GM12878 (cell line): ENCODE measurements around the gene CYSTM1. TPM values are rescaled to one million over a fixed set of nuclear protein-coding genes. Genes with fewer than 3 reads are reported as not detected.

ENCODE experiments used
- ATAC-seq: fragments of 200-7000 bp; cut with Tn5 transposase; 3 replicates; pipeline ENCODE4 v1.9.1; 2020; ENCODE audit warnings: mild to moderate bottlenecking, moderate library complexity
- BruUV-seq: library from RNA; stranded (reverse); fragments of 400-500 nt; replicated peaks from 2 replicates; lab custom pipeline; 2021; lab: Mats Ljungman, UMichigan
- CTCF ChIA-PET: fragments of 300-600 bp; sonication (Branson Sonifier 250); formaldehyde crosslinking; extraction: SDS; loops from one replicate; lab custom pipeline; 2021; ENCODE audit warnings: inconsistent platforms; lab: Yijun Ruan, JAX
- POLR2A ChIA-PET: fragments of 350-600 bp; formaldehyde crosslinking; extraction: SDS; loops from one replicate; lab custom pipeline; 2021; ENCODE audit warnings: inconsistent platforms; lab: Charles Lee
- RAD21 ChIA-PET: fragments of 300-600 bp; sonication (Branson Sonifier 250); formaldehyde crosslinking; loops from one replicate; lab custom pipeline; 2023; ENCODE audit warnings: antibody characterized with exemption; ENCODE audit not compliant: unreplicated experiment; lab: Charles Lee
- SMC1A ChIA-PET: fragments of 300-600 bp; sonication (Branson Sonifier 250); formaldehyde crosslinking; loops from one replicate; lab custom pipeline; 2023; ENCODE audit not compliant: unreplicated experiment, uncharacterized antibody; lab: Charles Lee
- DNase-seq: peaks from one replicate; pipeline ENCODE4 v3.0.0-alpha.2; 2011; ENCODE audit warnings: low read depth, low spot score
- FAIRE-seq: peaks from 3 replicates; lab custom pipeline; 2011; peaks lifted over from hg19 to GRCh38; lab: Jason Lieb, UNC
- H2AFZ ChIP-seq: 2 replicates; pipeline ENCODE4 v1.6.0; 2011; ENCODE audit warnings: low read depth, low read length, control low read depth; ENCODE audit not compliant: control insufficient read depth
- H3K27ac ChIP-seq: 2 replicates; pipeline ENCODE4 v1.5.1; 2011; ENCODE audit warnings: control low read depth; ENCODE audit not compliant: control insufficient read depth, insufficient read depth
- H3K27me3 ChIP-seq, 2 experiments: replicated peaks in 1 of 2; 2 replicates each; pipeline versions ENCODE4 v1.6.0 to v1.6.1; 2011; ENCODE audit warnings: low read length in 1 of 2; ENCODE audit not compliant: control insufficient read depth in 2 of 2, insufficient read depth in 2 of 2
- H3K36me3 ChIP-seq, 2 experiments: 2 replicates each; pipeline ENCODE4 v1.5.1; 2011; ENCODE audit warnings: low read length in 1 of 2; ENCODE audit not compliant: control insufficient read depth in 2 of 2, insufficient read depth in 2 of 2
- H3K4me1 ChIP-seq: 2 replicates; pipeline ENCODE4 v1.6.1; 2011; ENCODE audit warnings: mild to moderate bottlenecking, low read length, moderate library complexity, mixed read lengths; ENCODE audit not compliant: control insufficient read depth, insufficient read depth
- H3K4me2 ChIP-seq: 2 replicates; pipeline ENCODE4 v1.6.0; 2011; ENCODE audit warnings: control low read depth; ENCODE audit not compliant: control insufficient read depth, insufficient read depth
- H3K4me3 ChIP-seq: fragments of 200-600 bp; sonication (generic); 2 replicates; pipeline ENCODE4 v1.5.1; 2016
- H3K79me2 ChIP-seq: 2 replicates; pipeline ENCODE4 v1.6.0; 2011; ENCODE audit warnings: low read length; ENCODE audit not compliant: control insufficient read depth, insufficient read depth
- H3K9ac ChIP-seq: 2 replicates; pipeline ENCODE4 v1.8.0; 2011; ENCODE audit warnings: low read length, control low read depth, mixed read lengths; ENCODE audit not compliant: control insufficient read depth, insufficient read depth
- H3K9me3 ChIP-seq: replicated peaks from 3 replicates; pipeline ENCODE4 v1.5.1; 2011; ENCODE audit warnings: mild to moderate bottlenecking, low read length; ENCODE audit not compliant: control insufficient read depth, insufficient read depth
- H4K20me1 ChIP-seq: 2 replicates; pipeline ENCODE4 v1.6.0; 2011; ENCODE audit not compliant: control insufficient read depth, insufficient read depth
- ATF2 ChIP-seq: IDR thresholded peaks from 2 replicates; pipeline ENCODE4 v1.6.1; 2012; ENCODE audit warnings: low read length, inconsistent platforms
- MEF2A ChIP-seq: IDR thresholded peaks from 2 replicates; pipeline ENCODE4 v1.6.1; 2011; ENCODE audit warnings: low read depth, mild to moderate bottlenecking, low read length, moderate library complexity; ENCODE audit not compliant: insufficient read depth
- NR2C2 ChIP-seq: IDR thresholded peaks from 2 replicates; pipeline ENCODE4 v1.6.1; 2011; ENCODE audit warnings: borderline replicate concordance, low read depth; ENCODE audit not compliant: control insufficient read depth, insufficient read length
- POLR2AphosphoS2 ChIP-seq: IDR thresholded peaks from 2 replicates; pipeline ENCODE4 v1.6.1; 2011; ENCODE audit warnings: low read depth, mild to moderate bottlenecking, low read length, improper control_type of control experiment, moderate library complexity
- SKIL ChIP-seq: fragments of 450-650 bp; IDR thresholded peaks from 2 replicates; pipeline ENCODE4 v1.6.1; 2017; ENCODE audit warnings: mild to moderate bottlenecking, low read depth, inconsistent platforms; ENCODE audit not compliant: poor library complexity, severe bottlenecking
- TAF1 ChIP-seq: IDR thresholded peaks from 2 replicates; pipeline ENCODE4 v1.6.1; 2011; ENCODE audit warnings: mild to moderate bottlenecking, low read depth, low read length, borderline replicate concordance
- TCF12 ChIP-seq: IDR thresholded peaks from 2 replicates; pipeline ENCODE4 v1.6.1; 2011; ENCODE audit warnings: low read depth, mild to moderate bottlenecking, low read length
- TCF3 ChIP-seq: IDR thresholded peaks from 2 replicates; pipeline ENCODE4 v1.6.1; 2012; ENCODE audit warnings: low read depth, mild to moderate bottlenecking, low read length, borderline replicate concordance; ENCODE audit not compliant: insufficient read depth
- USF1 ChIP-seq: IDR thresholded peaks from 2 replicates; pipeline ENCODE4 v1.6.1; 2011; ENCODE audit warnings: borderline replicate concordance, low read depth, mild to moderate bottlenecking, moderate library complexity, mixed read lengths, low read length; ENCODE audit not compliant: insufficient read depth; ENCODE audit errors: extremely low read length
- ZBTB11 ChIP-seq: fragments of 450-650 bp; formaldehyde crosslinking; IDR thresholded peaks from 2 replicates; pipeline ENCODE4 v1.5.0; 2022; ENCODE audit warnings: mild to moderate bottlenecking, missing genetic modification characterization
- ZBTB4 ChIP-seq: fragments of 450-650 bp; formaldehyde crosslinking; IDR thresholded peaks from 2 replicates; pipeline ENCODE4 v1.4.0; 2022; ENCODE audit warnings: mild to moderate bottlenecking, moderate library complexity
- ZNF384 ChIP-seq: IDR thresholded peaks from 2 replicates; pipeline ENCODE4 v1.6.1; 2012; ENCODE audit warnings: low read depth, mild to moderate bottlenecking, low read length, improper control_type of control experiment, borderline replicate concordance
- WGBS: methylation state at CpG from one replicate; pipeline ENCODE4 v1.1.6; 2016; ENCODE audit warnings: low lambda C conversion rate; ENCODE audit not compliant: insufficient replicate concordance, insufficient coverage; ENCODE audit errors: missing lambda C conversion rate; 5-methylcytosine and 5-hydroxymethylcytosine counted together
- in situ Hi-C: fragments of 300-500 bp; cut with MboI; formaldehyde crosslinking; loops from 9 replicates; pipeline ENCODE4 v1.14.3; 2018; ENCODE audit warnings: mixed read lengths
- intact Hi-C: fragments of 100-400 bp; cut with micrococcal nuclease; formaldehyde crosslinking; loops from one replicate; pipeline ENCODE4 v1.14.2; 2022; ENCODE audit not compliant: unreplicated experiment
- polyA plus RNA-seq, 11 experiments: library from polyadenylated mRNA; depleted of rRNA in 4 of 11; unstranded in 6 of 11; stranded (reverse) in 5 of 11; fragments of >200 nt; fragmentation: Nextera tagmentation in 4 of 11; fragmentation: Illumina TruSeq in 1 of 11; extraction: Ambion mirVana in 4 of 11; extraction: Trizol in 1 of 11; gene quantifications; 1 replicate in 1 of 11; 2 replicates in 10 of 11; pipeline versions ENCODE4 v1.2.1 to v1.2.3, GENCODE V29; 2011 to 2016; ENCODE audit warnings: inconsistent platforms in 2 of 11, missing spikeins in 2 of 11, low read depth in 1 of 11
- total RNA-seq, 4 experiments: library from RNA; depleted of rRNA in 3 of 4; stranded (reverse); fragments of >200 nt in 3 of 4; fragmentation: Illumina TruSeq in 1 of 4; extraction: Trizol in 1 of 4; gene quantifications; 2 replicates each; pipeline versions ENCODE4 v1.2.1 to v1.2.3, GENCODE V29; 2013 to 2021

CYSTM1 gene
- total and polyA plus RNA-seq, 10 of the 15 experiments (the other 5 are each of a cell fraction or from before 2014, with no cell fraction given): 52.7 to 261 (median 98.7) TPM

GRCh38 chr5:140202078-140202477 is 27.1 kb downstream of the CYSTM1 start:
- FAIRE-seq: no peak
- no TSS peak for BruUV-seq
- TF ChIP-seq MEF2A (no peak), TCF12 (no peak), ATF2 (no peak), ZNF384 (no peak), TCF3 (no peak), ZBTB11 (CRISPR knock-in tag) (no peak), ZBTB4 (no peak), USF1 (no peak), POLR2AphosphoS2 (no peak), SKIL (no peak), TAF1 (no peak), NR2C2 (no peak)

More at GRCh38 chr5:140202078-140202477, 27.1 kb downstream of the CYSTM1 start:
- RAD21 ChIA-PET: no interaction called here
- H3K79me2 ChIP-seq: no peaks in the 10 kb centered on the region; the same call in 1 of the 2 replicates
- no peak overlapping the region for H2AFZ ChIP-seq
- CTCF ChIA-PET: no interaction called here
- no peaks in the 10 kb centered on the region; a peak in 1 of 4 replicates for H3K36me3 ChIP-seq
- H3K9ac ChIP-seq: no peak overlapping the region
- 80% methylated on average over 3 of the region's 4 CpGs for WGBS
- no peak for ATAC-seq
- SMC1A ChIA-PET: no interaction called here
- DNase-seq: no peak
- peaks cover 3% of the 10 kb centered on the region for H3K4me1 ChIP-seq
- no peak overlapping the region for H3K4me3 ChIP-seq
- no peaks in the 10 kb centered on the region for H3K9me3 ChIP-seq
- H4K20me1 ChIP-seq: no peaks in the 10 kb centered on the region
- POLR2A ChIA-PET: no interaction called here
- no peaks in the 10 kb centered on the region for H3K27me3 ChIP-seq
- in situ Hi-C loops (no loop called here), intact Hi-C loops (no loop called here)
- H3K27ac ChIP-seq: no peak overlapping the region
- no peak overlapping the region for H3K4me2 ChIP-seq
